GM18951 (cell line): ENCODE data around the gene KNOP1.

ENCODE experiments used
- POLR2A ChIP-seq: IDR thresholded peaks from 4 replicates; pipeline ENCODE4 v1.6.1; 2011; ENCODE audit warnings: mild to moderate bottlenecking; ENCODE audit not compliant: insufficient read length, insufficient read depth; ENCODE audit errors: extremely low read depth
- in situ Hi-C: fragments of 300-500 bp; cut with MboI; formaldehyde crosslinking; loops from one replicate; pipeline ENCODE4 v1.12.0; 2022; ENCODE audit warnings: low sequenced_read_pairs, mixed read lengths, inconsistent platforms; ENCODE audit not compliant: unreplicated experiment

Gene KNOP1

DNA sequence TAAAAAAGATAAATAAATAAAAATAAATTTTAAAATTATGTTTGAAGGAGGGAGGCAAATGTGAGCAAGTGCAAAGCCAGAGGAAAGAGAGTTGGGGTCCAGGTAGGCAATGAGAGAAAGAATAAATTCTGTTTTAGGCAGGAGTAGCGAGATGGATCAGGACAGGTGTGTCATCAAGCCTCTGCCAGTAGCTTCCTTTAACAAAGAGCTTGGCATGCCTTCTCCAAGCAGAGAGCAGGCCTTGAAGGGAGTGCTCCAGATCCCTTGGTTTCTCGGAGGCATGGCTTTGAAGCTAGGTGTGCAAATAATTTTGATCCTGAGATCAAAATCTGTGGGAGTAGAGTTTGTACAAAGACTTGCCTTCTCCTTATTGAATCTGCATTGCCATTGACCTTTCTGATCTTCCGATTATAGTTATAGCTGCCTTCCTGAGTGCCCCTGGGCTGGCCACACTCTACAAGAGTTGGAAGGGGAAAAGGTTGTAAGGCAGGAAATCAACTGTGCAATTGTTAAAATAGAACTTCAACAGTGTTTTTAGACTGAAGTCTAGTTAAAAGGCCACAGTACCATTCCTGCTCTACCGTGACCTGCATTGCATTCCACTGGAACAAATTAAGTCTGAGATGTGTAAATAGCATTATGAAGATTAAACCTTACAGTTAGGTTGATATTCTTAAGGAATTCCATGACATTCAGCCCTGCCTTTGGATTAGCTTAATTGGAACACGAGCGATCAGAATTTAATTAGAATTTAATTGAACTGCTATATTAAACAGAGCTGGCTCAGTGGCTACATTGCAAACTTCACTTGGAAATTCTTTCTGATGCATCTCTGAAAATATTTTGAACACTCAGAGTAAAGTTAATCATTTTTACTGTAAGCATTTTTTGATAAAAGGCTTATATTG, 33.7 kb upstream of the KNOP1 start:
- in situ Hi-C loops = no loop called here
- TF ChIP-seq POLR2A = no peak

- in situ Hi-C loops = no loop called here
- no peak for TF ChIP-seq POLR2A
These were observed 31.6 kb upstream of the KNOP1 start for GRCh38 chr16:19749571-19750080.

- in situ Hi-C loops = no loop called here
- no peak for TF ChIP-seq POLR2A
These were observed 30.6 kb upstream of the KNOP1 start for GRCh38 chr16:19748389-19749168.

- no peak for TF ChIP-seq POLR2A
- in situ Hi-C loops = no loop called here
These were observed 28.5 kb upstream of the KNOP1 start for GRCh38 chr16:19746561-19746960.

GRCh38 chr16:19745286-19746010, 27.4 kb upstream of the KNOP1 start:
- TF ChIP-seq POLR2A = no peak
- in situ Hi-C loops = no loop called here

DNA sequence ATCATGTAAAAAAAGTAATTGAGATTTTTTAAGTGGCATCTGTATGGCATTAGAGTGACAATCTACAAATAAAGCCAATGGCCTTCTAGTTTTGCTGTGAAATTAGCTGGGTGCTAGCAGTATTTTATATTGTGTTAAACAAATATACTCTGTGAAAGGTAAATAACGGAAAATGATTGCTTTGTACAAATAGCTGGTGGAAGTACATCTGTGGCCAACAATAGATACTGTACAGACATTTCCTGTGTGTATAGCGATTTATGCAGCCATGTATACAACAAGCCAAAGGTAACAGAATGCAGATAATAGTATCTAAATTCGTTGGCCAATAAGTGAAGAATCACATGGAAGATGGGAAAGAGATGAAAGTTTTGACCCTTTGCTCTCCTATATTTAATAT, 26.6 kb upstream of the KNOP1 start:
- no peak for TF ChIP-seq POLR2A
- in situ Hi-C loops = no loop called here

DNA sequence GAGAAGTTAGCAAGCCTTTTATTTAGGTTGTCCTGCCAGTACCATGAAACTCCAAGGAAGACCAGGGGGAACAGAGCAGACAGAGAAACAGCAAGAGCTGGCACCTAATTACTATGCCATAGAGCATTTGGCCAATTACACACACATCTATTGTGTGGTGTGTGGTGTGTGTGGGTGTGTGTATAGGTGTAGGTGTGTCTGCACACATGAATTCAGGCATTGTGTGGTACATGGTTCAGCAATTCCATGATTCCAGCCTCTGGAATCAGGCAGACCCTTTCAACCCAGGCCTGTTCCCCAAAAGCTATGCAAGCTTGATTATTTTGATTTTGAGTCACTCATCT, 25.8 kb upstream of the KNOP1 start:
- in situ Hi-C loops = no loop called here
- no peak for TF ChIP-seq POLR2A

- no peak for TF ChIP-seq POLR2A
- in situ Hi-C loops = no loop called here
These were observed 23.3 kb upstream of the KNOP1 start for GRCh38 chr16:19741354-19741753.

DNA sequence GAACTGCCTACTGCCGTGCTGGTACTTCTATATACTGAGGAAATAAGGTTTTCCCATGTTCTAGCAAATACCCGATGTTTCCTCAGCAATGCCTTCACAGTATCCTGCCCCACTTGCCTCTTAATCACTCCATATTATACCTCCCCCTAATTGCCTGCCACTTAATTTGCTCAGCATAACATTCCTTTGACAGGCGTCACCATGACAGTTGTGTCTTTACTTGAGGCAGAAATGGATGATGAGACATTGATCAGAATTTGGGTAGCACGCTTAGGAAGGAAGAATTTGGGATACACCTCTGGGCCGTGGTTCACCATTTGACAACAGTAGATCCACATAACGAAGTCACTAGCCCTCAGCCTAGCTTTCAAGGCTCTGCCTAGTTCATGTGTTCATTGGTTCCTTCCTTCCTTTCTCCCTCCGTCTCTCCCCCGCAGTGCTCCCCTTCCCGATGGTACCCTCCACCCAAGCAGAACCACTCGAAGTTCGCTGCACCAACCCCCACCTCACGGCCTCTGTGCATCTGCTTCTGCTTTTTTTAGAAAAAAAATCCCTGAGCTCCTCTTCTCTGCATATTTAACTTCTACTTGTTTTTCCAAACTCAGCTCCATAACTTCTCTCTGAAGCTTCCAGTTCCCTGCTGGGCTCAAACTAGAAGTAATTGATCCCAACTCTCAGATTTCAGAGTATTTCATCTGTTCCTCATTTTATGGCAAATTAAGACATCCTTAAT, 19.4 kb upstream of the KNOP1 start:
- in situ Hi-C loops = no loop called here
- TF ChIP-seq POLR2A = no peak

DNA sequence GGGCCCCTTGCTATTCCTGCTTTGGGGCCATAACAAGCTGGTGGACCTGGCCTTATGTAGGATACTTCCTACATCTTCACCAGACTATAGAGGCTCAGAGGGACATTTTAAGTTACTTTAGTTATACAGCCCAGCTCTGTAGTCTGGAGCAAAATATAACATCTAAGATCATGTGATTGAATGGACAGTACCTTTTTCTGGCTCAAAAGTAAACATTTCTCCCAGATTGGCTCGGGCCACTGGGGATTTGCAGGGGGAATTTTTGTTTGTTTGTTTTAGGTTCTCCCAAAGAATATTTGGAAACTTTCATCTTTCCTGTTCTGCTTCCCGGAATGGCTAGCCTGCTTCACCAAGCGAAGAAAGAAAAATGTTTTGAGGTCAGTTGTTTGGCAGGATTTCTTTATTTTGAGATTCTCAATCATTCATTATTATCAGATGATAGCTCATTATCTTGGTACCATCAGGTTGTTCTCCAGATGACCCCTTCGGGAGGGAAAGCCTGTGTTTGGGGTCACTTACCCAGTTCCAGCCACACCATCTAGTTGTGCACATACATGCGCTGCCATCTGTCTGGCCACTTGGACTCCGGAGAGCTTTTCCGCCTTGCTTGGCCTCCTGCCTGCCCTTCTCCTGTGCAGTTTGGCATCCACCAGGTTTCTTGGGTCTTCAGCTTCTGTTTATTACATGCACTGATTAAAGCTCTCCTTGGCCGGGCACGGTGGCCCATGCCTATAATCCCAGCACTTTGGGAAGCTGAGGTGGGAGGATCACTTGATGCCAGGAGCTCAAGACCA, 17.2 kb upstream of the KNOP1 start:
- in situ Hi-C loops = no loop called here
- TF ChIP-seq POLR2A = no peak

DNA sequence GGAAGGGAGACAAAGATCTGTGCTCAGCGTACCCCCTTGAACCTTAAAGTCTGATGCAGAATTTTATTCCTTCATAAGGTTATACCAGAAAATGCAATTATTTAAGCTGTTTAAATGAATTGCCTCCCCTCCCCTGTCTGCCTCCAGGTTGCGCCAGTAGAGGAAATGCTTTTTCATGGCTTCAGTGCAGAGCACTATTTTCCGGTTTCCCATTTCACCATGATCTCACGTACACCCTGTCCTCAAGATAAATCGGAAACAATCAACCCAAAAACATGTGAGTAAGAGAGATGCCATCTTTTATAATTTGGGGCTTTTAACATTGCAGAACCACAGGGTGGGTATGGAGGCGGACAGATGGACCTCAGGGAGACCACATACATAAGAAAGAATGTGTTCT, 15.5 kb upstream of the KNOP1 start:
- in situ Hi-C loops = no loop called here
- no peak for TF ChIP-seq POLR2A

- TF ChIP-seq POLR2A = no peak
- in situ Hi-C loops = no loop called here
These were observed 10.6 kb upstream of the KNOP1 start for GRCh38 chr16:19728636-19728965.
